K562 (cell line): ENCODE results near the gene METTL22. TPM values are rescaled to one million over a fixed set of nuclear protein-coding genes. Genes with fewer than 3 reads are reported as not detected.

Experiments
- CHD7 ChIP-seq: fragments of 200-600 bp; sonication (generic); IDR thresholded peaks from one replicate; pipeline ENCODE4 v1.6.1; 2012; ENCODE audit warnings: mild to moderate bottlenecking, low read depth, low read length, inconsistent platforms
- CREB3 ChIP-seq: fragments of 450-650 bp; conservative IDR thresholded peaks from 2 replicates; pipeline ENCODE4 v1.6.1; 2016; ENCODE audit warnings: missing genetic modification characterization, low read depth, mild to moderate bottlenecking, missing compliant biosample characterization, moderate library complexity
- LARP7 ChIP-seq: fragments of 450-650 bp; IDR thresholded peaks from 2 replicates; pipeline ENCODE4 v1.6.1; 2016
- PBX2 ChIP-seq, 2 experiments: IDR thresholded peaks in 1 of 2; conservative IDR thresholded peaks in 1 of 2; 2 replicates each; pipeline ENCODE4 v1.6.1; 2016; ENCODE audit warnings: low read depth in 2 of 2, mild to moderate bottlenecking in 1 of 2, missing compliant biosample characterization in 1 of 2, missing genetic modification characterization in 1 of 2, moderate library complexity in 1 of 2
- PCBP2 ChIP-seq: fragments of 200-400 bp; formaldehyde crosslinking; IDR thresholded peaks from 2 replicates; pipeline ENCODE4 v1.6.1; 2018; ENCODE audit warnings: low read length, low read depth, mild to moderate bottlenecking, moderate library complexity; ENCODE audit not compliant: poor library complexity, severe bottlenecking
- TCF7 ChIP-seq: sonication (generic); IDR thresholded peaks from 2 replicates; pipeline ENCODE4 v1.6.1; 2016; ENCODE audit warnings: antibody characterized with exemption, borderline replicate concordance
- TEAD1 ChIP-seq, 2 experiments: fragments of 450-650 bp in 1 of 2; sonication (generic) in 1 of 2; formaldehyde crosslinking; IDR thresholded peaks; 2 replicates each; pipeline versions ENCODE4 v1.4.0 to v1.8.0; 2020 to 2022; ENCODE audit warnings: mild to moderate bottlenecking in 2 of 2, missing genetic modification reagents in 1 of 2
- TGIF2 ChIP-seq: sonication (generic); formaldehyde crosslinking; IDR thresholded peaks from 2 replicates; pipeline ENCODE4 v1.8.1; 2022; ENCODE audit warnings: mild to moderate bottlenecking, missing genetic modification reagents, moderate library complexity
- USF2 ChIP-seq: sonication (generic); formaldehyde crosslinking; IDR thresholded peaks from 2 replicates; pipeline ENCODE4 v1.5.0; 2020; ENCODE audit warnings: missing genetic modification reagents
- ZNF445 ChIP-seq: fragments of 250-450 bp; sonication (Bioruptor Pico); IDR thresholded peaks from 2 replicates; pipeline ENCODE4 v1.4.0; 2020; ENCODE audit warnings: low read depth, mild to moderate bottlenecking, moderate library complexity
- polyA plus RNA-seq, 8 experiments: library from polyadenylated mRNA; depleted of rRNA in 4 of 8; stranded (reverse) in 5 of 8; unstranded in 3 of 8; fragments of >200 nt; fragmentation: Nextera tagmentation in 2 of 8; fragmentation: Illumina TruSeq in 1 of 8; extraction: Ambion mirVana in 2 of 8; extraction: Trizol in 1 of 8; gene quantifications; 2 replicates each; pipeline versions ENCODE4 v1.2.1 to v1.2.3, GENCODE V29; 2011 to 2014; ENCODE audit warnings: inconsistent platforms in 1 of 8, missing spikeins in 1 of 8
- total RNA-seq, 7 experiments: library from RNA; depleted of rRNA in 6 of 7; stranded (reverse); fragments of >200 nt in 6 of 7; fragmentation: Illumina TruSeq in 2 of 7; extraction: Trizol in 2 of 7; gene quantifications; 2 replicates each; pipeline versions ENCODE4 v1.2.1 to v1.2.3, GENCODE V29; 2011 to 2021; ENCODE audit warnings: low replicate concordance in 1 of 7

Gene METTL22
- total and polyA plus RNA-seq, 9 of the 15 experiments (the other 6 are each of a cell fraction or from before 2014, with no cell fraction given) = 6.9 to 33.2 (median 18.5) TPM

- TF ChIP-seq CHD7 (no peak), TCF7 (no peak), ZNF445 (CRISPR knock-in tag) (no peak), CREB3 (tag) (no peak), USF2 (no peak), PCBP2 (no peak), TGIF2 (CRISPR knock-in tag) (no peak), TEAD1 (CRISPR knock-in tag; IDR thresholded peaks at IDR 0.05) (no peak), LARP7 (no peak), PBX2 (CRISPR knock-in tag; IDR thresholded peaks at IDR 0.05; ENCODE audit: low read depth) (no peak), PBX2 (tag; conservative IDR thresholded peaks at IDR 0.05; ENCODE audit: low read depth) (no peak)
Observed at GRCh38 chr16:8621572-8622314, at the start of gene METTL22 (continued).
